SK-N-SH treated with all-trans-retinoic acid at 6 μM for 48 hours (cell line): Measurements from ENCODE around the gene NUS1.

Experiments
- ARNTL ChIP-seq: fragments of 450-650 bp; formaldehyde crosslinking; IDR thresholded peaks from 2 replicates; pipeline ENCODE4 v1.5.0; 2020; ENCODE audit warnings: low read depth, mild to moderate bottlenecking, moderate library complexity, borderline replicate concordance
- BACH2 ChIP-seq: fragments of 250-450 bp; sonication (Bioruptor Pico); IDR thresholded peaks from 2 replicates; pipeline ENCODE4 v1.9.0; 2021; ENCODE audit warnings: mild to moderate bottlenecking, borderline replicate concordance
- CREB5 ChIP-seq: fragments of 250-450 bp; sonication (Bioruptor Pico); IDR thresholded peaks from 2 replicates; pipeline ENCODE4 v1.5.1; 2020; ENCODE audit warnings: low read depth, mild to moderate bottlenecking, moderate library complexity
- OSR1 ChIP-seq: fragments of 250-450 bp; sonication (Bioruptor Pico); IDR thresholded peaks from 2 replicates; pipeline ENCODE4 v1.8.0; 2022; ENCODE audit warnings: moderate library complexity, mild to moderate bottlenecking, inconsistent platforms
- PATZ1 ChIP-seq: fragments of 250-450 bp; sonication (Bioruptor Pico); IDR thresholded peaks from 2 replicates; pipeline ENCODE4 v1.8.0; 2020; ENCODE audit warnings: mild to moderate bottlenecking, moderate library complexity, borderline replicate concordance
- PPARA ChIP-seq: fragments of 250-450 bp; sonication (Bioruptor Pico); IDR thresholded peaks from 2 replicates; pipeline ENCODE4 v1.5.0; 2020; ENCODE audit warnings: mild to moderate bottlenecking, borderline replicate concordance
- SNAI2 ChIP-seq: fragments of 250-450 bp; sonication (Bioruptor Pico); IDR thresholded peaks from 2 replicates; pipeline ENCODE4 v1.5.0; 2020; ENCODE audit warnings: mild to moderate bottlenecking, moderate library complexity
- ZC3H10 ChIP-seq: fragments of 250-450 bp; sonication (Bioruptor Pico); IDR thresholded peaks from 2 replicates; pipeline ENCODE4 v1.5.1; 2021; ENCODE audit warnings: mild to moderate bottlenecking, moderate library complexity
- ZFP3 ChIP-seq: fragments of 250-450 bp; sonication (Bioruptor Pico); IDR thresholded peaks from 2 replicates; pipeline ENCODE4 v1.5.0; 2020; ENCODE audit warnings: mild to moderate bottlenecking, moderate library complexity
- ZFP30 ChIP-seq: fragments of 450-650 bp; formaldehyde crosslinking; IDR thresholded peaks from 2 replicates; pipeline ENCODE4 v1.5.0; 2022; ENCODE audit warnings: mild to moderate bottlenecking, moderate library complexity
- ZNF70 ChIP-seq: fragments of 450-650 bp; formaldehyde crosslinking; IDR thresholded peaks from 2 replicates; pipeline ENCODE4 v1.5.0; 2020; ENCODE audit warnings: mild to moderate bottlenecking, moderate library complexity
- ZNF8 ChIP-seq: fragments of 450-650 bp; formaldehyde crosslinking; IDR thresholded peaks from 2 replicates; pipeline ENCODE4 v1.5.0; 2020; ENCODE audit warnings: mild to moderate bottlenecking, moderate library complexity

GRCh38 chr6:117627533-117627932 lies 47.7 kb upstream of the NUS1 start:
- TF ChIP-seq ZNF70 (CRISPR knock-in tag) (no peak), SNAI2 (CRISPR knock-in tag) (no peak), ZFP3 (no peak), PATZ1 (no peak), ZNF8 (CRISPR knock-in tag) (no peak), OSR1 (CRISPR knock-in tag) (no peak), PPARA (CRISPR knock-in tag) (no peak), ARNTL (CRISPR knock-in tag) (no peak), CREB5 (no peak), ZFP30 (CRISPR knock-in tag) (no peak), BACH2 (no peak), ZC3H10 (CRISPR knock-in tag) (no peak)
